GM23338 (cell line): ENCODE data around the gene KCNMA1.

ENCODE experiments used
- CREB1 ChIP-seq: fragments of 250-450 bp; sonication (Bioruptor Pico); IDR thresholded peaks from 2 replicates; pipeline ENCODE4 v1.5.0; 2020; ENCODE audit warnings: low read depth, mild to moderate bottlenecking, moderate library complexity
- CTCF ChIP-seq, 2 experiments: fragments of 200-600 bp in 1 of 2; sonication (generic) in 1 of 2; conservative IDR thresholded peaks; 2 replicates each; pipeline versions ENCODE4 v1.5.1 to v1.6.1; 2016 to 2017; ENCODE audit warnings: antibody characterized with exemption in 2 of 2, low read depth in 2 of 2, mild to moderate bottlenecking in 2 of 2, moderate library complexity in 1 of 2
- EZH2 ChIP-seq: fragments of 200-600 bp; sonication (generic); IDR thresholded peaks from one replicate; pipeline ENCODE4 v1.8.0; 2017; ENCODE audit warnings: antibody characterized with exemption, mild to moderate bottlenecking, low read depth; ENCODE audit not compliant: unreplicated experiment
- EZH2phosphoT487 ChIP-seq: fragments of 200-600 bp; sonication (generic); IDR thresholded peaks from one replicate; pipeline ENCODE4 v1.8.1; 2018; ENCODE audit warnings: antibody characterized with exemption; ENCODE audit not compliant: unreplicated experiment
- JUNB ChIP-seq: IDR thresholded peaks from one replicate; pipeline ENCODE4 v1.6.1; 2016; ENCODE audit warnings: antibody characterized with exemption; ENCODE audit not compliant: unreplicated experiment
- NANOG ChIP-seq: IDR thresholded peaks from 2 replicates; pipeline ENCODE4 v1.6.1; 2016; ENCODE audit warnings: antibody characterized with exemption, borderline replicate concordance
- POLR2AphosphoS5 ChIP-seq: IDR thresholded peaks from 2 replicates; pipeline ENCODE4 v1.6.1; 2016; ENCODE audit warnings: antibody characterized with exemption, low read depth
- REST ChIP-seq: IDR thresholded peaks from one replicate; pipeline ENCODE4 v1.6.1; 2018; ENCODE audit warnings: antibody characterized with exemption; ENCODE audit not compliant: unreplicated experiment
- STAT1 ChIP-seq: IDR thresholded peaks from one replicate; pipeline ENCODE4 v1.6.1; 2016; ENCODE audit warnings: antibody characterized with exemption; ENCODE audit not compliant: unreplicated experiment
- ZNF114 ChIP-seq: fragments of 250-450 bp; sonication (Bioruptor Pico); IDR thresholded peaks from 2 replicates; pipeline ENCODE4 v1.5.0; 2020; ENCODE audit warnings: mild to moderate bottlenecking, moderate library complexity
- ZNF331 ChIP-seq: fragments of 250-450 bp; sonication (Bioruptor Pico); IDR thresholded peaks from 2 replicates; pipeline ENCODE4 v1.5.0; 2020; ENCODE audit warnings: low read depth, mild to moderate bottlenecking, moderate library complexity
- TF ChIP-seq, protein P1 (sequence below): IDR thresholded peaks from 2 replicates; pipeline ENCODE4 v1.6.1; 2016; ENCODE audit warnings: antibody characterized with exemption
- TF ChIP-seq, protein P2 (sequence below): fragments of 250-450 bp; sonication (Bioruptor Pico); IDR thresholded peaks from 2 replicates; pipeline ENCODE4 v1.5.0; 2020; ENCODE audit warnings: mild to moderate bottlenecking, moderate library complexity

GRCh38 chr10:77671594-77672252, 34.1 kb upstream of the KCNMA1 start:
- TF ChIP-seq CTCF (conservative IDR thresholded peaks at IDR 0.05; ENCODE audit: low read depth in 2 of 2): peak in 1 of 2 experiments; percentile 13; a peak in 1 of 4 replicates
- TF ChIP-seq REST: no peak
- no peak for TF ChIP-seq POLR2AphosphoS5
- TF ChIP-seq EZH2phosphoT487: no peak
- no peak for TF ChIP-seq EZH2
- no peak for TF ChIP-seq ZNF114 (CRISPR knock-in tag)
- TF ChIP-seq JUNB: no peak
- TF ChIP-seq STAT1: no peak
- TF ChIP-seq NANOG: no peak
- no peak for TF ChIP-seq CREB1 (CRISPR knock-in tag)
- TF ChIP-seq, protein P1, sequence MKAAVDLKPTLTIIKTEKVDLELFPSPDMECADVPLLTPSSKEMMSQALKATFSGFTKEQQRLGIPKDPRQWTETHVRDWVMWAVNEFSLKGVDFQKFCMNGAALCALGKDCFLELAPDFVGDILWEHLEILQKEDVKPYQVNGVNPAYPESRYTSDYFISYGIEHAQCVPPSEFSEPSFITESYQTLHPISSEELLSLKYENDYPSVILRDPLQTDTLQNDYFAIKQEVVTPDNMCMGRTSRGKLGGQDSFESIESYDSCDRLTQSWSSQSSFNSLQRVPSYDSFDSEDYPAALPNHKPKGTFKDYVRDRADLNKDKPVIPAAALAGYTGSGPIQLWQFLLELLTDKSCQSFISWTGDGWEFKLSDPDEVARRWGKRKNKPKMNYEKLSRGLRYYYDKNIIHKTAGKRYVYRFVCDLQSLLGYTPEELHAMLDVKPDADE: no peak
- TF ChIP-seq ZNF331 (CRISPR knock-in tag): no peak
- TF ChIP-seq, protein P2, sequence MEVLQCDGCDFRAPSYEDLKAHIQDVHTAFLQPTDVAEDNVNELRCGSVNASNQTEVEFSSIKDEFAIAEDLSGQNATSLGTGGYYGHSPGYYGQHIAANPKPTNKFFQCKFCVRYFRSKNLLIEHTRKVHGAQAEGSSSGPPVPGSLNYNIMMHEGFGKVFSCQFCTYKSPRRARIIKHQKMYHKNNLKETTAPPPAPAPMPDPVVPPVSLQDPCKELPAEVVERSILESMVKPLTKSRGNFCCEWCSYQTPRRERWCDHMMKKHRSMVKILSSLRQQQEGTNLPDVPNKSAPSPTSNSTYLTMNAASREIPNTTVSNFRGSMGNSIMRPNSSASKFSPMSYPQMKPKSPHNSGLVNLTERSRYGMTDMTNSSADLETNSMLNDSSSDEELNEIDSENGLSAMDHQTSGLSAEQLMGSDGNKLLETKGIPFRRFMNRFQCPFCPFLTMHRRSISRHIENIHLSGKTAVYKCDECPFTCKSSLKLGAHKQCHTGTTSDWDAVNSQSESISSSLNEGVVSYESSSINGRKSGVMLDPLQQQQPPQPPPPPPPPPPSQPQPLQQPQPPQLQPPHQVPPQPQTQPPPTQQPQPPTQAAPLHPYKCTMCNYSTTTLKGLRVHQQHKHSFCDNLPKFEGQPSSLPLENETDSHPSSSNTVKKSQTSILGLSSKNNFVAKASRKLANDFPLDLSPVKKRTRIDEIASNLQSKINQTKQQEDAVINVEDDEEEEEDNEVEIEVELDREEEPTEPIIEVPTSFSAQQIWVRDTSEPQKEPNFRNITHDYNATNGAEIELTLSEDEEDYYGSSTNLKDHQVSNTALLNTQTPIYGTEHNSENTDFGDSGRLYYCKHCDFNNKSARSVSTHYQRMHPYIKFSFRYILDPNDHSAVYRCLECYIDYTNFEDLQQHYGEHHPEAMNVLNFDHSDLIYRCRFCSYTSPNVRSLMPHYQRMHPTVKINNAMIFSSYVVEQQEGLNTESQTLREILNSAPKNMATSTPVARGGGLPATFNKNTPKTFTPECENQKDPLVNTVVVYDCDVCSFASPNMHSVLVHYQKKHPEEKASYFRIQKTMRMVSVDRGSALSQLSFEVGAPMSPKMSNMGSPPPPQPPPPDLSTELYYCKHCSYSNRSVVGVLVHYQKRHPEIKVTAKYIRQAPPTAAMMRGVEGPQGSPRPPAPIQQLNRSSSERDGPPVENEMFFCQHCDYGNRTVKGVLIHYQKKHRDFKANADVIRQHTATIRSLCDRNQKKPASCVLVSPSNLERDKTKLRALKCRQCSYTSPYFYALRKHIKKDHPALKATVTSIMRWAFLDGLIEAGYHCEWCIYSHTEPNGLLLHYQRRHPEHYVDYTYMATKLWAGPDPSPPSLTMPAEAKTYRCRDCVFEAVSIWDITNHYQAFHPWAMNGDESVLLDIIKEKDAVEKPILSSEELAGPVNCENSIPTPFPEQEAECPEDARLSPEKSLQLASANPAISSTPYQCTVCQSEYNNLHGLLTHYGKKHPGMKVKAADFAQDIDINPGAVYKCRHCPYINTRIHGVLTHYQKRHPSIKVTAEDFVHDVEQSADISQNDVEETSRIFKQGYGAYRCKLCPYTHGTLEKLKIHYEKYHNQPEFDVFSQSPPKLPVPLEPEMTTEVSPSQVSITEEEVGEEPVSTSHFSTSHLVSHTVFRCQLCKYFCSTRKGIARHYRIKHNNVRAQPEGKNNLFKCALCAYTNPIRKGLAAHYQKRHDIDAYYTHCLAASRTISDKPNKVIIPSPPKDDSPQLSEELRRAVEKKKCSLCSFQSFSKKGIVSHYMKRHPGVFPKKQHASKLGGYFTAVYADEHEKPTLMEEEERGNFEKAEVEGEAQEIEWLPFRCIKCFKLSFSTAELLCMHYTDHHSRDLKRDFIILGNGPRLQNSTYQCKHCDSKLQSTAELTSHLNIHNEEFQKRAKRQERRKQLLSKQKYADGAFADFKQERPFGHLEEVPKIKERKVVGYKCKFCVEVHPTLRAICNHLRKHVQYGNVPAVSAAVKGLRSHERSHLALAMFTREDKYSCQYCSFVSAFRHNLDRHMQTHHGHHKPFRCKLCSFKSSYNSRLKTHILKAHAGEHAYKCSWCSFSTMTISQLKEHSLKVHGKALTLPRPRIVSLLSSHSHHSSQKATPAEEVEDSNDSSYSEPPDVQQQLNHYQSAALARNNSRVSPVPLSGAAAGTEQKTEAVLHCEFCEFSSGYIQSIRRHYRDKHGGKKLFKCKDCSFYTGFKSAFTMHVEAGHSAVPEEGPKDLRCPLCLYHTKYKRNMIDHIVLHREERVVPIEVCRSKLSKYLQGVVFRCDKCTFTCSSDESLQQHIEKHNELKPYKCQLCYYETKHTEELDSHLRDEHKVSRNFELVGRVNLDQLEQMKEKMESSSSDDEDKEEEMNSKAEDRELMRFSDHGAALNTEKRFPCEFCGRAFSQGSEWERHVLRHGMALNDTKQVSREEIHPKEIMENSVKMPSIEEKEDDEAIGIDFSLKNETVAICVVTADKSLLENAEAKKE: no peak
